ENCODE data around the gene YAE1.

DNA sequence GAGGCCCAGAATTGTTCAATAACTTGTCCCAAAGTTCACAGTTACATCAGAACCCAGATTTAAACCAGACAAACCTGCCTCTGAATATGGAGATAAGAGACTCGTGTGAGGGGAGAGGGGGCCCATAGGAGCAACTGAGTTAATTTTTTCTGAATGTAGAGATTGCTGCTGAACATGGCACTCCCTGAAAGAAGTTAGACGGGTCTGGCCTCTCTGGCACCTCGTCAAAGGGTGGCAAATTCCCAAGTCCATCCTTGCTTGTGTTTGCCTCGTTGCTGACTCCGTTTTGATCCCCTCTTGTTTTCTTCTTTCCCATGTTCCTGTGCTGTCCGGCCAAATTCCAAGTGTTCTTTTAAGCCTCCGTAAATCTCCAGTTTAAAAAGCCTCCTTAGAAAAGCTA, 35.2 kb upstream of the YAE1 start:
- TF ChIP-seq CTCF (IDR thresholded peaks at IDR 0.05) (no peak), POLR2A (IDR thresholded peaks at IDR 0.05) (no peak), POLR2AphosphoS5 (IDR thresholded peaks at IDR 0.05) (no peak)

Data from breast epithelium (tissue), 3 donors.